Stimulated activated CD8-positive, alpha-beta memory T cell treated with anti-CD3 and anti-CD28 coated beads, Interleukin-4, amount 100 ng/mL, for 4 hours (primary cell): ENCODE results near the gene OTOS.

Experiments
- DNase-seq, 2 donors: peaks; one replicate each; pipeline ENCODE4 v3.0.0-alpha.2; 2020; ENCODE audit warnings: low read depth in 2 of 2, low spot score in 1 of 2

The OTOS gene

DNA sequence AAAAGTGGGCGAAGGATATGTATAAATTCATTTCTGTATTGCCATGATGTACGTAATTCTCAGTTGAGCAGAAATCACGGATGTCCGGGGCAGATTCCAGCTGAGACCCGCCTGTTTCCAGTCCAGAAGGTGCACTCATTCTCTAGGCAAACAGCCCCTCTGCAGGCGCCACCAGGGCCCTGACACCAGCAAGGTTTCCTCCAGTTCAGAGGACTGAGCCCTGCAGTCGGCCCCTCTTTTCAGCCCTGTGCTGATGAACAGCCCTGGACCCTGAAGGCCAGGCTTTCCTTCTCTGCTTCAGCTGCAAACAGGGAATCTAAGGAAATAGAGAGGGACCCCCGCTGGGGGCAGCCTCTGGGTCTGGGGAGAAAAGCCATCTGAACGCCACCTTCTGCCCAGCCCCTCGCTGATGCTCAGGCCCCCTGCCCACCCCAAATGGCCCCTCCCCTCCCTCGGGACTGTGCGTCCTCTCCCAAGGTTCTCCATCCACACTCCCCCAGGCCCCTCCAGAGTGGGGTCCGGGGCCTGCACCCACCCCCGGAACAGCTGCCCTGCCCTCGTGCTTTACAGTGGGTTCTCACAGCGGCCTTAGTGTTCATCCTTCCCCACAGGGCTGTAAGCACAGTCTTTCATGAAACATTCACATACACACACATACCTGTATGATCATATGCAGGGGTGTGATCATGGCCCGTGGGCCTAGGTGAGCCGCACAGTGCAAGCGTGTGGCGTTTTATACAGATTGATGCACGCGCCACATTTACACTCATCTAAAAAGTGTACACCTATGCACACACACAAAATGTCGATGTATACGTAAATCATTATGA lies 16.4 kb downstream of the OTOS start:
- no peak for DNase-seq

DNA sequence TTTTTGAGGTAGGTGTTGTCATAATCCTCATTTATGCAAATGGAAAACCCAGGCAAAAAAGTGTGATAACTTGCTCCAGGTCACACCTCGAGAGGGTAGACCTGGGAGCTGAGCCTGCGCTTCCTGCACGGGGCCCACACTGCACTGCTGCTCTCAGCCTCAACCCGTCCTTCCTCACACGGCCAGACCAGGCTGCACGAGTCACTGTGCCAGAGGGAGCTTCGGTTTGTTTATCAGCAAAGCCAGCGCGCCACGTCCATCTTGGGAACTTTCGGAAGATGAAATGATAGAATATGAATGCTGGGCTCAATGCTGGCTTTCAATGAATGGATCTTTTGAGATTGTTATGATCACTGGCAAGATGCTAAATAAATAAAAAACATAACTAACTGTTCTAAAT lies 18.8 kb downstream of the OTOS start:
- no peak for DNase-seq

DNA sequence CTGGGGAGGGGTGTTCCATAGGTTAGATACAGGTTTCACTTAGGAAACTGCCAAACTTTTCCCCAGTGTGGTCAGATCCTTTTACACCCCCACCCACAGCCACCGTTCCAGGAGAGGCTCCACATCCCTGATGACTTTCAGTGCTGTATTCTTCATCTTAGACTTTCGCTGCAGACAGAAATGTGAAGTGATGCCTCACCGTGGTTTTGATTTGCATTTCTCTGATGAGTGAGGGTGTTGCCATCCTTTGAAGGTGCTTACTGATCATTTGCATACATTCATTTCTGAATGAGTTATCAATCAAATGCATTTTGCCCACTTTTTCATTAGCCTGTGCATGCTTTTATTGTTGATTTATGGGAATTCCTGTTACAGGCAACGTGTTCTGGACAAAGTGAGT lies 19.3 kb downstream of the OTOS start:
- no peak for DNase-seq

DNA sequence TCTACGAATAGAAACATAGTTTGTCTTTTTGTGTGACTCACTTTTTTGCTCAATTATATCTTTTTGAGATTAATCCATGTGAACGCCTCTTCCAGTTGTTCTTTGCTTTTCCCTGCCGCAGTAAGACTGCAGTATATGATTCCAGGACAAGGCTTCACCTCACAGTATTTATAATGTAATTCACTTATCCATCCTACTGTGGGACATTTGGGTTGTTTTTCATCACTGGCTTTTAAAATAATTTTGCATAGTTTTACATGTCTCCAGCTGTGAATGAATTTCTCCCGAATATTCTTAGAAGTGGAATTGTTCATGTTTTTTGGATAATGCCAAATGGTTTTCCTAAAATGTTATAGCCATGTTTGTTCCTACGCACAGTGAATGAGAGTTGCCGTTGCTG lies 26.2 kb downstream of the OTOS start:
- DNase-seq, result no peak

DNA sequence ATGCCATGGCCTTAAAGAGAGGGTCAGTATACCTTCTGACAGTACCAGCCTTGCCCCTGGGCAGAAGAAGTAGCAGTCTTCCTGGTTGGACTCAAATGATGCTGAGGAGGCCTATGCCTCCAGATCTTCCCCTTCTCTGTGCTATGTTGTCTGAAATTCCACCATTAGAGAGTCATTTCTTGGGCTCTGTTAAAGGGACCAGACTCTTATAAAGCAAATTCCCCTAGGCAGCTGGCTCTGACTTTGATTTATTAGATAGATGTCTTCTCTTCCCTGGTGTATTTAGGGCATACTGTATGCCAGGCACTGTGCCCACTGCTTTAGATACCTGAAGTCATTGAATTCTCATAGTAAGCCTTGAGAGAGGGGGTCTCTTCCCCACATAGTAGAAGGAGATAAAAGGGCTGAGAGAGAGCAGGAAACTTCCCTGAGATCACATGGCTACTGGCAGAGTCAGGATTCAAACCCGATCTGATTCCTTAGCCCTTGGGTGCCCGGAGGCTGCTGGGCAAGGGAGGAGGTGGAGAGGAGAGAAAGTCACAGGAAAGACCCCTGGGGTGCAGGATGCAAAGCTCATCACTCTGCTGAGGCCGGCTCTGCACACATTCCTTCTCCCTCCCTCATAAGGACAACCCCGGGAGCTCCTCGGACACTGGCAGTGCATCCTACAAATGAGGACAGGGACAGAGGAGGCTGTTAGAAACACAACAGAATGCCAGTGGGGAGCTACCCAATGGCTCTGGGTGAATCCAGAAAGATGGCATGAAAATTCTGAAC lies 27.4 kb downstream of the OTOS start:
- no peak for DNase-seq

DNA sequence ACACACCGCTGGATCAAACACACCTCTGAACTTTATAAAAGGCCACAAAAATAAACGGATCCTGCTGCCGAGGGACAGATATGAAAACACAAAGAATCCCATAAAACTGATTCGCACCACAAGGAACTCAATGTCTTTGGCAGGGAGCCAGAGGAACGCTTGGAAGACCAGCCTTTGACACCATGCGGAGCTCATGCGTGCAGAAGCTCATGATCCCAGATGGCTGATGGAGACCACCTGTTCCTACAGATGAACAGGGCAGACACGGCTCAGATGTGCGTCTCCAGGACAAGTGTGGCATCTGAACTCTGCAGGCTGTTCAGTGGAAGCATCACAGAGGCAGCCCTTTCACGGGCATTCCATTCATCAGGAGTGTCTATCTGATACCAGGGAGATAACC lies 29.2 kb downstream of the OTOS start:
- no peak for DNase-seq

DNA sequence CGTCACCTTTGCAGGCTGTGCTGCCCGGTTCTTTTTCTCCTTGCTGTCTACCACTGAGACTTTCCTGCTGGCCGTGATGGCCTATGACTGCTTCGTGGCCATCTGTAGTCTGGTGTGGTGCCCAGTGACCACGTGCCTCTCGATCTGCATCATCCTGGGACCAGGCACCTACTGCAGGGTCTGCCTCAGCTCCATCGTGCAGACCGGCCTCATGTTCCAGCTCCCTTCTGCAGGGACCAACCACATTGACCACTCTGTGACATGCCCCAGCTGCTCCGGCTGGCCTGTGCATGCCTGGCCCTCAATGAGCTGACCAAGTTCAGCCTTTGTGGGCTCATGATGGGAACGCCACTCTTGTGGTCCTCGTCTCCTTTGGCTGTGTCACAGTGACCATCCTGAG lies 31.1 kb downstream of the OTOS start:
- no peak for DNase-seq

DNA sequence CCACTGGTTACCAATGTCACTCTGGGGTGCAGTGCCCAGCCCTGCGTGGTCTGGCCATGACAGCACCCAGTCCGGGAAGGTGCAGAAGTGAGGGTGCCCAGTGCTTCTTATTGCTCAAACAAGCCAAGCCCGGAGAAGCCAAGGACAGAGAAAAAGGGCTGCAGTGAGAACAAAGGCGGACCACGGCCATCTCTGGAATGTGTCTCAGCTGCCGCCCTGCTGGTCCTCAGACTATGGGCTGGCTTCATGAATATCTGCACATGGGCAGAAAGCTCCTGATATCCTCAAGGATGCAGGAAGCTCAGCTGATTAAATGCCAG lies 33.0 kb downstream of the OTOS start:
- no peak for DNase-seq

DNA sequence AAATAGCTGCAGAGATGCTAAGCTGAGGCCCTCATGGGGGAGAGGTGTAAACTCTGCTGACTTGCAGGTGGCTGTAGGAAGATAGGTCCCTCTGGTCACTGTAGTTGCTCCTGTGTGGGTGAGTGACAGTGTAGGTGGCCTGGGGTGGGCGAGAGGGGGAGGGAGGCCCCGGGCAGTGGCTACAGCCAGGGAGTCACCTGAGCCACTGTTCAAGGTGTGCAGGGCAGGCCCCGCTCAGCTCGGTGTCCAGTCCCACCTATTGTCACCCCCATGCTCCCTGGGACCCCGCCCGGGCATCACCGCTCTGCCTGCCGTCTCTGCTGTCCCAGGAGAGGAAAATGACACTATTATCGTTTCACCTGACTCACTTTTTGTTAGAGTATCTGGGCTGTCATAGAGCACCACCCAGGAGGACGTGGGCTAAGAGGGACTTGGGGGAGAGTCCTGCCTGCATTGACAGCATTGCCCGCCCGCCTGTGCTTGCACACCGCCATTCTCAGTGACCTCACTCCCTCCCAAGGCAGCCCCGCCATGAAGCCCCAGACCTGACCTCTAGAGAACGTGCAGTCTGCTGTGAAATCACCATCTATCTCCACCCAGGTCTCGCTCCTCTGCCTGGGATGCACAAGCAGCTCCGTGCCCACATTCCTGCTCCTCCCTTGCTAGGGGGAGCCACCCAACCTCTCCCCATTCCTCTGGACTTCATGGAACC lies 33.5 kb downstream of the OTOS start:
- no peak for DNase-seq

DNA sequence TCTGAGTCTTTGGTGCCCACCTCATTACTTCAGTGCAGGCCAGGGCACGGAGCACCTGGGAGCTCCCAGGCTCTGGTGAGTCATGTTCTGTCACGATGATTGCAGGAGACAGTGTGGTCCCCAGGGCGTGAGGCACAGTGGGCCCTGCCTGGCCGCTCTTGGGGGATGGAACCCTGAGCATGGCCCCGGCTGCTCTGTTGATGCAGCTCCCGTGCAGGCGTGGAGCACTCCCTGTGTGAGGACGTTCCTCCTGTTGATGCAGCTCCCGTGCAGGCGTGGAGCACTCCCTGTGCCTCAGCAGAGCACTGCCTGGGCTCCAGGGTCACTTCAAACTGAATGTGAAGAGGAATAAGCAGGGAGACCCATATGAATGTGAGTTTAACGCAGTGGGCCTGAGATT lies 34.5 kb downstream of the OTOS start:
- DNase-seq, result no peak

DNA sequence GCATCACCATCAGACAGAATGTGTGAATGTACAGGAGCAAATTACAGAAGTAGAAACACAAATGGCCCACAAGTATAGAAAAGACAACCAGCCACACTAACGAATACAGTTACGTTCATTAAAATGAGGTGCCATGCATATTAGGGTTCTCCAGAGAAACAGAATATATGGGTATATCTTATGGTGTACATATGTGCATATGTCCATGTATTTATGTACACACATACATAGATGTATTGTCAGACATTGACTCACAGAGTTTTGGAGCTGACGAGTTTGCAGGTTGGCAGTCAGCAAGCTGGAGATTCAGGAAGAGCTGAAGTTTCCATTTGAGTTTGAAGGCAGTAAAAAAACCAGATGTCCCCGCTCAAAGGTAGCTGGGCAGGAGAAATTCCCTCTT lies 37.3 kb downstream of the OTOS start:
- no peak for DNase-seq

DNA sequence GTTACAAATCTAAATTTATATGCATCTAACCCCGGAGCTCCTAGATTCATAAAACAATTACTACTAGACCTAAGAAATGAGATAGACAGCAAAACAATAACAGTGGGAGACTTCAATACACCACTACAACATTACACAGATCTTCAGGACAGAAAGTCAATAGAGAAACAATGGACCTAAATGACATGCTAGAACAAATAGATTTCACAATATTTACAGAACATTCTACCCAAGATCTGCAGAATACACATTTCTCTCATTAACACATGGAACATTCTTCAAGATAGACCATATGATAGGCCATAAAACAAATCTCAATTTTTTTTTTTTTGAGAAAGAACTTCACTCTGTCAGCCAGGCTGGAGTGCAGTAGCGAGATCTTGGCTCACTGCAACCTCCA lies 42.1 kb downstream of the OTOS start:
- no peak for DNase-seq

DNA sequence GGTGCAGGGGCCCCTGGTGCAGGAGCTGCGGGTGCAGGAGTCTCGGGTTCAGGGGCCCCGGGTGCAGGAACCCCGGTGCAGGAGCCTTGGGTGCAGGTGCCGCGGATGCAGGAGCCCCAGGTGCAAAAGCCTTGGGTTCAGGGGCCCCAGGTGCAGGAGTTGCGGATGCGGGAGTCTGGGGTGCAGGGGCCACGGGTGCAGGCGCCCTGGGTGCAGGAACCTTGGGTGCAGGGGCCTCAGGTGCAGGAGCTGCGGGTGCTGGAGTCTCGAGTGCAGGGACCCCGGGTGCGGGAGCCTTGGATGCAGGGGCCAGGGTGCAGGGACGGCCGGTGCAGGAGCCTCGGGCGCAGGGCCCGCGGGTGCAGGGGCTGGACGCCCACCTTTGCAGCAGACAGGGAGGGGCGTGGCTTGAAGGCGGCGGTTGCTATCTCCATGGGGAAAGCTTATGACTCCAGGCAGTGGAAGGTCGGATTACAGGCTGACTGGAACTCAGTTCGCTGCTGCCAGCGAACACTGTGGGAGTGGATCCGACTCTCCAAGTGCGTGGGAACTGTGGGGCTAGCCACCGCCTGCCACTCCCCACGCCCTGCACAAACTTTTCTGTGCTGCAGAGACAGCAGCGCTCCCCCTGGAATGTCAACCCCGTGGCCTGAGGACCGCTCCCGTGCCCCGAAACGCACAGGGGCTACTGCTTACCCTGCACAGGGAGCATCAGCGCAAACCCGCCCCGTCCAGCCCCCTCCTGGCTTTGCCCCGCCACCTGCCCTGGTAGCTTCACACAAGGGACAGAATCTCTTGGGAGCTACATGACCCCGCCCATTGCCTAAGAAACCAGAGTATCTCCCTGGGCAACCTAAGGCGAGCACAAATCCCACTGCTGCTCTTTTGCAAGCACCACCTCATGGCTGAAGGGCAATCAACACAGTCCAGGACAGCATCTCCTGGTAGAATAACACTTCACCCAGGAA lies 44.6 kb downstream of the OTOS start:
- DNase-seq, result no peak

DNA sequence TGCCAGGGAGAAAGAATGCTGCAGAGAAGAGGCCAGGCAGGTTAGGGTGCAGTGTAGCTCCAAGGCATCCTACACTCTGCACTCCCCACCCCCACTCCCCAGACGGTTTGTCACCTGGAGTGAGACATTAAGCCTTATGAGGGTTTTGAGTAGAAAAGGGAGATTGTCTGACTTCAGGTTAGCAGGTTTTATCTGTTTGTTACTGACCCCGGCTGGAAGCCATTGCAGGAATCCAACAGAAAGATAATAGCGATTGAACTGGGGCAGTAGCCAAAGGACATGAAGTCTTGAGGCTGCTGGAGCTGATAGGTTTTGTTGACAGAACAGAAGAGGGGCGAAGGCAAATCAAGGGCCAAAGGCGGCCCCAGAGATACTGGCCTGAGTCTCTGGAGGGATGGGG lies 51.2 kb downstream of the OTOS start:
- DNase-seq, result no peak
